Panc1 (cell line): Measurements from ENCODE around the gene WNK2.

Source experiments
- CTCF ChIP-seq: fragments of 450-650 bp; IDR thresholded peaks from 2 replicates; pipeline ENCODE4 v1.5.1; 2017; ENCODE audit warnings: mild to moderate bottlenecking
- POLR2AphosphoS5 ChIP-seq: IDR thresholded peaks from 2 replicates; pipeline ENCODE4 v1.6.1; 2012; ENCODE audit warnings: mild to moderate bottlenecking, low read depth, low read length, moderate library complexity
- REST ChIP-seq, 2 experiments: IDR thresholded peaks; 2 replicates each; pipeline ENCODE4 v1.6.1; 2011 to 2012; ENCODE audit warnings: low read depth in 2 of 2, control low read depth in 1 of 2, low read length in 1 of 2, mild to moderate bottlenecking in 1 of 2, moderate library complexity in 1 of 2; ENCODE audit not compliant: insufficient read depth in 1 of 2
- SIN3A ChIP-seq: IDR thresholded peaks from 2 replicates; pipeline ENCODE4 v1.6.1; 2012; ENCODE audit warnings: low read depth, mild to moderate bottlenecking, low read length, moderate library complexity, borderline replicate concordance; ENCODE audit not compliant: insufficient read depth
- TCF7L2 ChIP-seq: IDR thresholded peaks from 2 replicates; pipeline ENCODE4 v1.6.1; 2011; ENCODE audit warnings: mild to moderate bottlenecking, low read depth, low read length, inconsistent platforms

GRCh38 chr9:93244510-93245436, 60.8 kb downstream of the WNK2 start:
- TF ChIP-seq CTCF (no peak), POLR2AphosphoS5 (no peak), SIN3A (no peak), TCF7L2 (no peak), REST (IDR thresholded peaks at IDR 0.05; ENCODE audit: insufficient read depth in 1 of 2, low read depth in 2 of 2, low read length in 1 of 2) (no peak)
